ENCODE data around the gene RPS29. TPM values are rescaled to one million over a fixed set of nuclear protein-coding genes. Genes with fewer than 3 reads are reported as not detected.
A peak's percentile ranks its signal among the peaks of the same experiment; 100 is the strongest.

Gene RPS29
- total and polyA plus RNA-seq, 9 of the 15 experiments (the other 6 are each of a cell fraction or from before 2014, with no cell fraction given) = 1,545 to 5,012 (median 2,448) TPM

- TF ChIP-seq ZNF407 (IDR thresholded peaks at IDR 0.05; ENCODE audit: low read depth) (no peak), HDAC2 (IDR thresholded peaks at IDR 0.05) (no peak), ATF1 (CRISPR knock-in tag; IDR thresholded peaks at IDR 0.05) (no peak), ATF1 (tag; IDR thresholded peaks at IDR 0.05) (peak; percentile 70), THRB (CRISPR knock-in tag; conservative IDR thresholded peaks at IDR 0.05) (no peak), ZNF354B (CRISPR knock-in tag; IDR thresholded peaks at IDR 0.05) (no peak), HNRNPUL1 (IDR thresholded peaks at IDR 0.05; ENCODE audit: low read length) (no peak), ETS1 (conservative IDR thresholded peaks at IDR 0.05; ENCODE audit: control insufficient read depth, low read depth, low read length) (no peak), SNIP1 (IDR thresholded peaks at IDR 0.05; ENCODE audit: low read depth) (no peak), GTF2A2 (tag; IDR thresholded peaks at IDR 0.05) (no peak)
- TF ChIP-seq, protein P1, sequence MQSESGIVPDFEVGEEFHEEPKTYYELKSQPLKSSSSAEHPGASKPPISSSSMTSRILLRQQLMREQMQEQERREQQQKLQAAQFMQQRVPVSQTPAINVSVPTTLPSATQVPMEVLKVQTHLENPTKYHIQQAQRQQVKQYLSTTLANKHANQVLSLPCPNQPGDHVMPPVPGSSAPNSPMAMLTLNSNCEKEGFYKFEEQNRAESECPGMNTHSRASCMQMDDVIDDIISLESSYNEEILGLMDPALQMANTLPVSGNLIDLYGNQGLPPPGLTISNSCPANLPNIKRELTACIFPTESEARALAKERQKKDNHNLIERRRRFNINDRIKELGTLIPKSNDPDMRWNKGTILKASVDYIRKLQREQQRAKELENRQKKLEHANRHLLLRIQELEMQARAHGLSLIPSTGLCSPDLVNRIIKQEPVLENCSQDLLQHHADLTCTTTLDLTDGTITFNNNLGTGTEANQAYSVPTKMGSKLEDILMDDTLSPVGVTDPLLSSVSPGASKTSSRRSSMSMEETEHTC (IDR thresholded peaks at IDR 0.05) = no peak
- TF ChIP-seq, protein P2, sequence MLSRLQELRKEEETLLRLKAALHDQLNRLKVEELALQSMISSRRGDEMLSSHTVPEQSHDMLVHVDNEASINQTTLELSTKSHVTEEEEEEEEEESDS (CRISPR knock-in tag; IDR thresholded peaks at IDR 0.05) = no peak
- TF ChIP-seq, protein P3, sequence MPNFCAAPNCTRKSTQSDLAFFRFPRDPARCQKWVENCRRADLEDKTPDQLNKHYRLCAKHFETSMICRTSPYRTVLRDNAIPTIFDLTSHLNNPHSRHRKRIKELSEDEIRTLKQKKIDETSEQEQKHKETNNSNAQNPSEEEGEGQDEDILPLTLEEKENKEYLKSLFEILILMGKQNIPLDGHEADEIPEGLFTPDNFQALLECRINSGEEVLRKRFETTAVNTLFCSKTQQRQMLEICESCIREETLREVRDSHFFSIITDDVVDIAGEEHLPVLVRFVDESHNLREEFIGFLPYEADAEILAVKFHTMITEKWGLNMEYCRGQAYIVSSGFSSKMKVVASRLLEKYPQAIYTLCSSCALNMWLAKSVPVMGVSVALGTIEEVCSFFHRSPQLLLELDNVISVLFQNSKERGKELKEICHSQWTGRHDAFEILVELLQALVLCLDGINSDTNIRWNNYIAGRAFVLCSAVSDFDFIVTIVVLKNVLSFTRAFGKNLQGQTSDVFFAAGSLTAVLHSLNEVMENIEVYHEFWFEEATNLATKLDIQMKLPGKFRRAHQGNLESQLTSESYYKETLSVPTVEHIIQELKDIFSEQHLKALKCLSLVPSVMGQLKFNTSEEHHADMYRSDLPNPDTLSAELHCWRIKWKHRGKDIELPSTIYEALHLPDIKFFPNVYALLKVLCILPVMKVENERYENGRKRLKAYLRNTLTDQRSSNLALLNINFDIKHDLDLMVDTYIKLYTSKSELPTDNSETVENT (CRISPR knock-in tag; IDR thresholded peaks at IDR 0.05) = peak; percentile 61; the same call in 1 of the 2 replicates
Observed at GRCh38 chr14:49598485-49599300, 12.5 kb upstream of the RPS29 start, which contains the start of gene LRR1 (continued).
